OCI-LY1 (cell line): ENCODE data around the gene AMZ1.

Experiments used
- EZH2 ChIP-seq: fragments of 200-600 bp; sonication (generic), shearing (Covaris generic); IDR thresholded peaks from 2 replicates; pipeline ENCODE4 v1.8.0; 2017; ENCODE audit warnings: borderline replicate concordance, mixed run types, mild to moderate bottlenecking, antibody characterized with exemption, low read length, moderate library complexity, mixed read lengths
- TF ChIP-seq, protein P1 (sequence below): fragments of 200-600 bp; sonication (generic), shearing (Covaris generic); IDR thresholded peaks from 2 replicates; pipeline ENCODE4 v1.5.1; 2017; ENCODE audit warnings: mild to moderate bottlenecking, antibody characterized with exemption, low read length, moderate library complexity, mixed read lengths

GRCh38 chr7:2710901-2711551 lies 23.0 kb downstream of the AMZ1 start:
- TF ChIP-seq, protein P1, sequence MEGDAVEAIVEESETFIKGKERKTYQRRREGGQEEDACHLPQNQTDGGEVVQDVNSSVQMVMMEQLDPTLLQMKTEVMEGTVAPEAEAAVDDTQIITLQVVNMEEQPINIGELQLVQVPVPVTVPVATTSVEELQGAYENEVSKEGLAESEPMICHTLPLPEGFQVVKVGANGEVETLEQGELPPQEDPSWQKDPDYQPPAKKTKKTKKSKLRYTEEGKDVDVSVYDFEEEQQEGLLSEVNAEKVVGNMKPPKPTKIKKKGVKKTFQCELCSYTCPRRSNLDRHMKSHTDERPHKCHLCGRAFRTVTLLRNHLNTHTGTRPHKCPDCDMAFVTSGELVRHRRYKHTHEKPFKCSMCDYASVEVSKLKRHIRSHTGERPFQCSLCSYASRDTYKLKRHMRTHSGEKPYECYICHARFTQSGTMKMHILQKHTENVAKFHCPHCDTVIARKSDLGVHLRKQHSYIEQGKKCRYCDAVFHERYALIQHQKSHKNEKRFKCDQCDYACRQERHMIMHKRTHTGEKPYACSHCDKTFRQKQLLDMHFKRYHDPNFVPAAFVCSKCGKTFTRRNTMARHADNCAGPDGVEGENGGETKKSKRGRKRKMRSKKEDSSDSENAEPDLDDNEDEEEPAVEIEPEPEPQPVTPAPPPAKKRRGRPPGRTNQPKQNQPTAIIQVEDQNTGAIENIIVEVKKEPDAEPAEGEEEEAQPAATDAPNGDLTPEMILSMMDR = no peak
- TF ChIP-seq EZH2 = no peak
